ENCODE measurements around the gene SLC8A1. TPM values are rescaled to one million over a fixed set of nuclear protein-coding genes. Genes with fewer than 3 reads are reported as not detected.

SLC8A1 gene
- total and polyA plus RNA-seq, 7 donors = 0.20 to 4.9 (median 2.3) TPM

DNA sequence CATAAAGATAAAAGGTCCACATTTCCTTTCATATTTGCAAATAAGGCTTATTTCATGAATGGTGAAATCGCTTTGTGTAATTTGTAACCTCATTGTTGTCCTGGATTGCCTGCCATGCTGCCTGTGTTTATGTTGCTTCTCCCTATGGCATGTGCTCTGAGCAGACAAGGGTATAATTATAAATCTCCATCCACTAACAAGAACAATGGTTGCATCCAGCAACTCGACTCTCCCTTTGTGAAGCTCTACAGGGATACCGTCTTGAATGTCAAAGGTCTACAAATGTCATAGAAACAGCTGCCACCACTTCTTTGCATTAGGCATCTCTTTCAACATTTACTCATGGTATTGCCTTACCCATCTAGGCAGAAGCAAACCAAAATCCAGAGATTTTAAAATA, 209.6 kb downstream of the SLC8A1 start:
- Histone ChIP-seq H3K4me3 (no peak overlapping the region), H3K27ac (no peak overlapping the region), H3K4me1 (no peaks in the 10 kb centered on the region), H3K27me3 (ENCODE audit: insufficient read depth in 3 of 3, low read length in 2 of 3) (no peaks in the 10 kb centered on the region), H3K36me3 (ENCODE audit: insufficient read depth in 1 of 2, low read depth in 1 of 2) (no peaks in the 10 kb centered on the region), H3K9me3 (no peaks in the 10 kb centered on the region)
- 73 to 83% (median 76%) methylated on average over 3 of the region's 3 CpGs for WGBS, 3 donors
- no peak for ATAC-seq
- TF ChIP-seq, protein P1, sequence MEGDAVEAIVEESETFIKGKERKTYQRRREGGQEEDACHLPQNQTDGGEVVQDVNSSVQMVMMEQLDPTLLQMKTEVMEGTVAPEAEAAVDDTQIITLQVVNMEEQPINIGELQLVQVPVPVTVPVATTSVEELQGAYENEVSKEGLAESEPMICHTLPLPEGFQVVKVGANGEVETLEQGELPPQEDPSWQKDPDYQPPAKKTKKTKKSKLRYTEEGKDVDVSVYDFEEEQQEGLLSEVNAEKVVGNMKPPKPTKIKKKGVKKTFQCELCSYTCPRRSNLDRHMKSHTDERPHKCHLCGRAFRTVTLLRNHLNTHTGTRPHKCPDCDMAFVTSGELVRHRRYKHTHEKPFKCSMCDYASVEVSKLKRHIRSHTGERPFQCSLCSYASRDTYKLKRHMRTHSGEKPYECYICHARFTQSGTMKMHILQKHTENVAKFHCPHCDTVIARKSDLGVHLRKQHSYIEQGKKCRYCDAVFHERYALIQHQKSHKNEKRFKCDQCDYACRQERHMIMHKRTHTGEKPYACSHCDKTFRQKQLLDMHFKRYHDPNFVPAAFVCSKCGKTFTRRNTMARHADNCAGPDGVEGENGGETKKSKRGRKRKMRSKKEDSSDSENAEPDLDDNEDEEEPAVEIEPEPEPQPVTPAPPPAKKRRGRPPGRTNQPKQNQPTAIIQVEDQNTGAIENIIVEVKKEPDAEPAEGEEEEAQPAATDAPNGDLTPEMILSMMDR (IDR thresholded peaks at IDR 0.05) = no peak
- DNase-seq = no peak
- intact Hi-C loops (cut with DNase I) = loop anchor here in 1 of 2 donors (10.0 kb wide), 1 partner anchor 202 kb away; no protein-coding TSS in a partner anchor

DNA sequence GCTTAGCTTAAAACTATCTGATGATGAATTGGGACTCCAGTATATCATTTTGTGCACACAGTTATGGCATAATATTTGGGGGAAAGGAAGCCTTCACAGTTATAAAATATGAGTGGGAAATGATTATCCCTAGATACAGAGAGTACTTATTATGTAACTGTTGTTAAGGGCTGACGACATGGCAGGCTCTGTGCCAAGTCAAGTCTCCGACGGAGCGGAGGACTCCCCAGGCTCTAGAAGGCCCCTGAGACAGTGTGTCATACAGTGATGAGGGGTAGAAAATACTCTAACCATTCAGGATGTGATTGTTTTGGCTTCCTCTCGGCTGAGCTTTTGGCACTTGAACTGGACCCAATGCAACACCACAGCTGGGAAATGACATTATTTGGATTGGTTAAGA, 211.8 kb downstream of the SLC8A1 start:
- Histone ChIP-seq H3K36me3 (ENCODE audit: insufficient read depth in 1 of 2, low read depth in 1 of 2) (no peaks in the 10 kb centered on the region), H3K27ac (no peak overlapping the region), H3K27me3 (ENCODE audit: insufficient read depth in 3 of 3, low read length in 2 of 3) (no peaks in the 10 kb centered on the region), H3K9me3 (no peaks in the 10 kb centered on the region), H3K4me3 (no peak overlapping the region), H3K4me1 (no peaks in the 10 kb centered on the region)
- ATAC-seq (peak; percentile 65 to 90 (median 82)), DNase-seq (peak; percentile 76 to 89)
- TF ChIP-seq, protein P1 (IDR thresholded peaks at IDR 0.05) = no peak
- WGBS, 3 donors = 4 to 12% (median 6%) methylated on average over 5 of the region's 5 CpGs
- intact Hi-C loops (cut with DNase I) = loop anchor here in 1 of 2 donors (10.0 kb wide), 1 partner anchor 205 kb away; no protein-coding TSS in a partner anchor

DNA sequence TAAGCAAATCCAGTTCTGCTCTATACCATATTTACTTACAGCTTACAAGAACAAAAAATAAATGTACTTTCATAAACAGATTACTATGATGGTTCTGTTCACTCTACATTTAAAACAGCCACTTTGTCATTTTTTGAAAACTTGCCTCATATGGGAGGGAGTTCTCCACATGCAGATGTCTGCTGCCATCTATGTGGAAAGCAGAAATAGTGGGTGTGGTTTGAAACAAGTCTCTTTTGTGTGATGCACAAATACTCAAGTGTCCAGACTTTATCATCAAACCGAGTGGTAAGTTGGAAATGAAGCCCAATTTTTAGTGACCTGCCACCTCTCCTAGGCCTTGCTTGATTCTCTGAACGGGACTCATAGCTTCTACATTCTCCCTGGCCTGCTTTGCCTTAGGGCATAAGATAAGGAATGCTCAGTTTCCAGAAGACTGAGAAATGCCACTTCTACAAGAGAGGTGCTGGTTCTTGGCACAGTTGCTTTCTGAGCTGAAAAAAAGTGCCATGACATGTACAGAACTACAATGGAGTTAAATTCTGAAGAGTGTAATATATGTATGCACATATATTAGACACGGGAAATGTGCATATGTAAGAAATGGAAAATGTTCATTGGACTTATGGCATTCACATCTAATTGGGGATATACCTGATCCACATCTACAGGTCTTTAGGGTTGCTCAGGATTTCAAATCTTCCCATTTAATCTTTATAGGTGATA, 221.0 kb downstream of the SLC8A1 start:
- WGBS, 3 donors = 76 to 84% (median 77%) methylated on average over 3 of the region's 3 CpGs
- Histone ChIP-seq H3K9me3 (no peaks in the 10 kb centered on the region), H3K27ac (no peak overlapping the region), H3K4me3 (no peak overlapping the region), H3K36me3 (ENCODE audit: insufficient read depth in 1 of 2, low read depth in 1 of 2) (no peaks in the 10 kb centered on the region), H3K4me1 (no peaks in the 10 kb centered on the region), H3K27me3 (ENCODE audit: insufficient read depth in 3 of 3, low read length in 2 of 3) (no peaks in the 10 kb centered on the region)
- TF ChIP-seq, protein P1 (IDR thresholded peaks at IDR 0.05) = no peak
- intact Hi-C loops (cut with DNase I) = no loop called here
- ATAC-seq = no peak
- no peak for DNase-seq

DNA sequence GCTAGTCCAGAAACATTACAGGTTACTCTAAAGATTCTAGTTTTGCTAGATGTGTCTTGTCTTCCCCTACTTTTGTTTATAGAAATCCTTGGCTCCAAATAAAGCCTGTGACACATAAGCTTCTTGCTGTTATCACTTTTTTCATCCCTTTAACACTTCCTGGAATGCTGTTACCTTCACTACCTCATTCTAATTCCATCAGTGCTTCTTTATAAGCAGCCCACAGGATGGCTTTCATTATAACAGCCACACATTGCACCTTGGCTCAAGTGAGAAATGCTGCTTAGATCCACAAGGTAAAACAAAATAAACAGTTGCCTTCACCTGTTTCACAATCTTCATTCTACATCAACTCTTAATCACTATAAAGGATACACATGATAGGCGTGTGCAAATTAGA, 221.7 kb downstream of the SLC8A1 start:
- 85 to 95% (median 91%) methylated on average over 1 of the region's 1 CpG for WGBS, 3 donors
- no peaks in the 10 kb centered on the region for H3K27me3 ChIP-seq (ENCODE audit: insufficient read depth in 3 of 3, low read length in 2 of 3)
- H3K36me3 ChIP-seq (ENCODE audit: insufficient read depth in 1 of 2, low read depth in 1 of 2) = no peaks in the 10 kb centered on the region
- no peak for DNase-seq
- TF ChIP-seq, protein P1 (IDR thresholded peaks at IDR 0.05) = no peak
- H3K9me3 ChIP-seq = no peaks in the 10 kb centered on the region
- H3K27ac ChIP-seq = no peak overlapping the region
- no peak for ATAC-seq
- H3K4me1 ChIP-seq = no peaks in the 10 kb centered on the region
- intact Hi-C loops (cut with DNase I) = no loop called here
- no peak overlapping the region for H3K4me3 ChIP-seq

DNA sequence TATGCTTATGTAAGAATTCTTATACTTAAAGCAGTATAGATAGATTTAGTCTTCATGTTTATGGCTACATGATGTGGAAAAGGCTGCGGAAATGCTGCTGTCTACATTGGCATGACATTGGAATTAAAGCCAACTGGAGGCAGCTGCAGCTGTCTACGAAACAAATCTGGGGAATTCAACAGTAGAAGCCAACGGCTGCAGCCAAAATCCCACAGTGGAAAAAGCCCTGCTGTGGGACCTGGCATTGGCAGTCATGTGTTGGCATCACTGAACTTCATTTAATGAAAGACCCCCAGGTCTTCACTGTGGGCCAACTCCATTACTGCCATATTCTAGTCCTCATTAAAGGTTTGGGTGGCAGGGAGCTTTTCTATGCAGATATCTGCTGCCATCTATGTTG, 223.6 kb downstream of the SLC8A1 start:
- Histone ChIP-seq H3K27ac (no peak overlapping the region), H3K9me3 (no peaks in the 10 kb centered on the region), H3K4me1 (no peaks in the 10 kb centered on the region), H3K27me3 (ENCODE audit: insufficient read depth in 3 of 3, low read length in 2 of 3) (no peaks in the 10 kb centered on the region), H3K36me3 (ENCODE audit: insufficient read depth in 1 of 2, low read depth in 1 of 2) (no peaks in the 10 kb centered on the region), H3K4me3 (no peak overlapping the region)
- no peak for DNase-seq
- TF ChIP-seq, protein P1 (IDR thresholded peaks at IDR 0.05) = no peak
- 7 to 36% (median 26%) methylated on average over 3 of the region's 3 CpGs for WGBS, 3 donors
- ATAC-seq = no peak
- intact Hi-C loops (cut with DNase I) = no loop called here

Data from psoas muscle (tissue), 8 donors.